Epidermal melanocyte (primary cell): ENCODE measurements around the gene MRGPRX3.
A peak's percentile ranks its signal among the peaks of the same experiment; 100 is the strongest.
"Not testable (repeated sequence)": the region's sequence is repeated elsewhere in the genome, so short reads cannot be mapped to it uniquely, and the experiment has no call there.

Source experiments
- DNase-seq: peaks from one replicate; pipeline ENCODE4 v3.0.0; 2011; ENCODE audit warnings: low spot score; ENCODE audit not compliant: insufficient read length

The MRGPRX3 gene

DNA sequence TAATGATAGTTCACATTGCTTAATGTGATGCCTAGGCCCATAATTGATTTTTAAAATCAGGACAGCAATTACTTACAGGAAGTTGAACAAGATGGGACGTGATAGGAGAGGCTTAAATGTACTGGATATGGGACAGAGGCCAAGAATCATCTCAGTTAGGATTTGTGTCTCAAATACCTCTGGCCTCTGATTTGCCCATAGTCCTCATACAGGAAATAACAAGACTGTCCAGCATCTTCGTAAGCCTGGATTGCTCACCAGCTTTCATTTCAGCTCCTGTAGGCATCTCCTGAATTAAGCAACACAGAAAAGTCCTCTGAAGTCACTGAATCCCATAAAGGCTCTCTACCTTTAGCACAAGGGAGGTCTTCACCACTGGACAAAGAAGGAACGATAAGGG, at the start of gene MRGPRX3:
Gene MRGPRX3 (plus strand): TSS at position 231 of the 400 bp plus-strand sequence. CDS start 4,632 bp downstream, outside the sequence.
- no peak for DNase-seq

DNA sequence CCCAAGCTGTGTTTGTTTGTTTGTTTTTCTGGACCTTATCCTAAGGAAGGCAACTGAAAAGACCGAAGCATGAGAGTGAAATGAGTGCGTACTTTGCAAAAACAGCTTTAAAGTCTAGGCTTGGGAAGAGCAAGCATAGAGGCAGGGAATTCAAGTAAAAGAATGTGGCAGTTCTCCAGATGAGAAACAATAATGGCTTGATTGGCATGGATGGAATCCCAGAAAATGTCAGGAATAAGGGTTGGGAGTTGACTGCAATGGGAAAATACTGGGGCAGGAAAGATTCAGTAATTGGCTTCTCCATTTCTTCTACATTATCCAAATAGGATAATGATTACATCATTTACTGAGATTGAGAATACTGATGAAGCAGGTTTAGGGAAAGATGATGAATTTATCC, 44.0 kb upstream of the MRGPRX3 start:
- DNase-seq, result no peak

DNA sequence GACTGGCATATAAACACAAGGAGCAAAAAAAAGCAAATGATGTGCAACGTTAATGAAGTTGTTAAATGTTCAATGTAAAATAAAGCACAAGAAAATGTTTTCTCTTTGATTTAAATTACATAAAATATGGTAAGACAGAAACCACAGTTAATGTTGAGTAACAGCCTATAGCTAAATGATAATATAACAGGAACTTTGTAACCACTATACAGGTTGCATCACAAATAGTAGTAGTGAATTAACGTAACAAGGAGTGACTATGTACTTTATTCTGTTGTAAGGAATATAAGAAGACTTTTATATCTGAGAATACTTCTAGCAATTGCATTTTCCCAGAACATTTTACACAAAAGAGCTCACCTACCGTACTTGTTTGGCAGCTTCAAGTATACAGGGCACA, 43.4 kb upstream of the MRGPRX3 start:
- DNase-seq, result no peak

DNA sequence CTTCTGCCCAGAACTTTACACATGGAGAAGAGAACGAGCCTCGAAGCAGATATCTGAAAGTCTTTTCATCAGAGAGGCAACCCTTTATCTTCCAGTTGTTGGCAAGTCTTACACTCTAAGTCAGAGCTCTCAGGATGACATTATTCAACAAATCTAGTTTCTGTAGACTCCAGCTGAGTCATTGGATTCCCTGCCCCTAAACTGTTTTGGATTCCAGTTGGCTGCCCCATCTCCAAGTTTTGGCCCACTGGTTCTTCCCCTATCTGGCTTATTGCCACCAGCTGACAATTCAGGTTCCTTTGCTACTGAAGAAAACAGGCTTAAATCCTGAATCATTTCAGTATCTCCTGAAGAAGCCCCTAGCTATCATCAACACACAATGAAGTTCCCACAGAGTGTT, 40.6 kb upstream of the MRGPRX3 start:
- no peak for DNase-seq

DNA sequence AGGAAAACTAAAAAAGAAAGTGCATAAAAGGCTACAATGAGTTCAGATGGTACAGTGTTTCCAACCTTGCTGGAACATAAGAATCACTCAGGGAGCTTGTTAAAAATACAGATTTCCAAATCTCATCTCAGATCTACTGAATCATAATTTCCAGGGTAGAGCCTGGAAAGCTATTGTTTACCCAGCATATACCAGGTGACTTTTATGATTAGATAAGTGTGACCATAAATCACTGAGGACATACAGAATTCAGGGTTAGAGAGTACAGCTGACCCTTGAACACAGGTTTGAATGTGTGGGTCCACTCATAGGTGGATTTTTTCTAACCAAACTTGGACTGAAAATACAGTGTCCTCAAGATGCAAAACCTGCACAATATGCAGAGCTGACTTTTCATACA, 38.4 kb upstream of the MRGPRX3 start:
- DNase-seq, result no peak

DNA sequence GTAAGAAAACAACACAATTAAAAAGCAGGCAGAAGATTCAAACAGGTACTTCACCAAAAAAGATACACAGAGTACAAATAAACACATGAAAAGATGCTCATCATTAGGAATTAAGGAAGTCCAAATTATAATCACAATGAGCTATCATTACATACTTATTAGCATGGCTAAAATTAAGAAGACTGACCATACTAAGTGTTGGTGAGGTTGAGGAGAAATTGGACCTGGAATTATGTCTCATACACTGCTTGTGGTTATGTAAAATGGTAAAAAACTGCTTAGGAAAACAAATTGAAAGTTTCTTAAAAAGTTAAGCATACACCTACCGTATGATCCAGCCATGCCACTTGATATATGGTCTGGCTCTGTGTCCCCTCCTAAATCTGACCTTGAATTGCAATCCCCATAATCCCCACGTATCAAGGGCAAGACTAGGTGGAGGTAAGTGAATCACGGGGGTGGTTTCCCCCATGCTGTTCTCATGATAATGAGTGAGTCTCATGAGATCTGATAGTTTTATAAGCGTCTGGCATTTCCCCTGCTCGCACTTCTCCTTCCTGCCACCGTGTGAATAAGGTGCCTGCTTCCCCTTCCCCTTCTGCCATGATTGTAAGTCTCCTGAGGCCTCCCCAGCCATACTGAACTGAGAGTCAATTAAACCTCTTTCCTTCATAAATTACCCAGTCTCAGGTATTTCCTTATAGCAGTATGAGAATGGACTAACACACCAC, 31.3 kb upstream of the MRGPRX3 start:
- DNase-seq, result no peak

DNA sequence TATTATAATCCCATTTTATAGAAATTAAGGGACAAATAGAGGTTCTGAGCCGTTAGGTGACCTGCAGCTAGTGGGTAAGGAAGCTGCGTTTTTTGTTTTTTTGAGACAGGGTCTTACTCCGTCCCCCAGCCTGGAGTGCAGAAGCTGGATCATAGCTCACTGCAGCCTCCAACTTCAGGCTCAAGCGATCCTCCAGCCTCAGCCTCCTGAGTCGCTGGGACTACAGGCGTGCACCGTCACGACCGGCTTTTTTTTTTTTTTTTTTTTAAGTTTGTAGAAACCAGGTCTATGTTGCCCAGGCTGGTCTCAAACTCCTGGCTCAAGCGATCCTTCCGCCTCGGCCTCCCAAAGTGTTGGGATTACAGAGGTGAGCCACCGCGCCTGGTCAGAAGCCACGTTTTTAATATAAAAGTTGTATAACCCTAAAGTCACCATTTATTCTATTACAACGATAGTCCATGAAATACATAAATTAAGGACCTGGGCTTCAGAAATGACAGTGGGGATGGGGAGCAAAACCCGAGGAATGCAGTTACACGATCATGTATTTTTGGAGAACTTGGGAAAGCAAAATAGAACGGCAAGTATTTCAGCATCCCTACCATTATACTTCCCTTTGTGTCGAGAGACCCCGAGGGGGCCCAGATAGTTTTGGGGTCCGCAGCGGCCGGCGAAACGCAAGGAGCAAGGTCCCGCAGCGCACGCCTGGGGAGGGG, 27.1 kb upstream of the MRGPRX3 start:
- DNase-seq, result no peak

DNA sequence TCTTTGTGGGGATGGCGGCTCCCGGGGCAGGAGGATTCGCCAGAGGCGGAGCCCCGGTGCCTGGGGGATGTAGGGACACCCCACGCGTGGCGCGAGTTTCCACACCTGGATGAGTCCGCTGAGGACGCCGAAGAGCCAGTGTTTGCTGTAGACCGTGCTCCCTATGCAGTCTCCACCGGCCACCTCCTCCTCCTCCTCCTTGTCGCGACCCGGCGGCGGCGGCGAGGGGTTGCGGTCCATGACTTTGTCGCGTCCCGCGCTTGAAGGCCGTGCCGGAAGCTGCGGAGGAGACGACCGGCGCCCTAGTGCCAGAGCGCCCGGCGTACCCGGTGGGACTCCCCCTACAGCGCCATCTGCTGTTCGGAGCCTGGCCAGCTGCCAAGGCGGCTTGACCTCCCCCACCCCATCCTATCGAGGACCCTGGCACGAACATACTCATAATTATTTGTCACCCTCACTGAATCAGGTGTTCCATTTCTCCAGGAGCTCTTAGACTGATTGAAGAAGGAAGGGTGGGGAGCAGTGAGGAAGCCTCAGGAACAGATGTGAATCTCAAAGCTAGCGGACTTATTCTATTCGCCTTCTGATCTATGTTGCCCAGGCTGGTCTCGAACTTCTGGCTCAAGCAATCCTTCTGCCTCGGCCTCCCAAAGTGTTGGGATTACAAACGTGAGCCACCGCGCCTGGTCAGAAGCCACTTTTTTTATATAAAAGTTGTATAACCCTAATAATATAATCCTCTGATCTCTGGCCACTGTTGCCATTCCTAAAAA, 26.4 kb upstream of the MRGPRX3 start, which contains the start of gene SAAL1:
Gene SAAL1 (minus strand): TSS at position 281 of the 773 bp plus-strand sequence. CDS start 41 bp downstream, at position 240.
- DNase-seq, result peak; percentile 89

DNA sequence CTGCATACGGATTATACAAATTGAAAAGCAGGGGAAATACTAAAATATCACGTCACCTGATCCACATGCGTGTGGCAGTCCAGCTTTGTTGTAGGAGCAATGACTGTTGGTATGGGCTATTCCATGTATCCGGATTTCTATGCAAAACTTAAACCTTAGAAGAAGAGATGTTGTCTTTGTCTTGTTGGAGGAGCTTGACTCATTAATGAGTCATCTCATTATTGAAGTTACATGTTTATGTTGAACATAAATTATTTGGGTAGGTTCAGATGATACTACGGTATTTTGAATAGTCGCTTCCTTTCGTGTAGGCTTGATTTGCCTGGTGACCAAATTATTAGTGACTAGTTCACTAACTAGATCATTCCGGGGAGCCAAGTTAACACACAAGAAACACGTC, 25.7 kb upstream of the MRGPRX3 start:
- no peak for DNase-seq

DNA sequence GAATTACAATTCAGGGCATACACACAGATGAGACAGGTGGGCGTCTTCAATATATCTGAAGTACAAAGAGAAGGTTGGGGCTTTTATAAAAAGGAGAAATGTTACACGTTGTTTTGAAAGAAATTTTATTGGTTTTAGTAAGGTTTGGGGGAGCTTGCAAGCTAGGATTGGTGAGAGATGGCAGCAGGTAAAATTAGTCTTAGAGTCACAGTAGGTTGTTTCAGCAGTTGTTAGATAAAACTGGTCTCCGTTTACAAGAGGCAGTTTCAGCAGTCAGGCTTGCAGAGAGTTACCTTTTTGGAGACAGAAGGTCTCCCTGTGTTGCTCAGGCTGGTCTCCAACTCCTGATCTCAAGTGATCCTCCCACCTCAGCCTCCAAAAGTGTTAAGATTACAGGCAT, 24.1 kb upstream of the MRGPRX3 start:
- no peak for DNase-seq

DNA sequence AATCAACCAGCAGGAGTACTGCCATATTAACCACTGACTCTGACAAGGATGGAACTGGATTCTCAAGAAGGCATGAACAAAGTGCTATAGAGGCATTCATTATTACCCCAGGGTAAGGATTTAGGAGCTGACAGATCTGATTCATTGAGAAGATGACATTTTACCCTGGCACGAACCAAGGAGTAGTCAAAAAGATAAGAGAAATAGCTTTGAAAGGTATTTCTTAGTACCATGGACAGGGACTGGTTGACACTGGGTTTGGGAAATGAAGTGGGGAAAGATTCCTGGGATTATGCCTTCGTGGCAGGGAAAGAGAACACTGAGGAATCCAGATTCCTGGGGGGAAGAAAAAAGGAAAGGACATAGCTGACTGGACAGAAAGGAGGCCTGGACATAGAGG, 21.4 kb upstream of the MRGPRX3 start:
- DNase-seq, result no peak

DNA sequence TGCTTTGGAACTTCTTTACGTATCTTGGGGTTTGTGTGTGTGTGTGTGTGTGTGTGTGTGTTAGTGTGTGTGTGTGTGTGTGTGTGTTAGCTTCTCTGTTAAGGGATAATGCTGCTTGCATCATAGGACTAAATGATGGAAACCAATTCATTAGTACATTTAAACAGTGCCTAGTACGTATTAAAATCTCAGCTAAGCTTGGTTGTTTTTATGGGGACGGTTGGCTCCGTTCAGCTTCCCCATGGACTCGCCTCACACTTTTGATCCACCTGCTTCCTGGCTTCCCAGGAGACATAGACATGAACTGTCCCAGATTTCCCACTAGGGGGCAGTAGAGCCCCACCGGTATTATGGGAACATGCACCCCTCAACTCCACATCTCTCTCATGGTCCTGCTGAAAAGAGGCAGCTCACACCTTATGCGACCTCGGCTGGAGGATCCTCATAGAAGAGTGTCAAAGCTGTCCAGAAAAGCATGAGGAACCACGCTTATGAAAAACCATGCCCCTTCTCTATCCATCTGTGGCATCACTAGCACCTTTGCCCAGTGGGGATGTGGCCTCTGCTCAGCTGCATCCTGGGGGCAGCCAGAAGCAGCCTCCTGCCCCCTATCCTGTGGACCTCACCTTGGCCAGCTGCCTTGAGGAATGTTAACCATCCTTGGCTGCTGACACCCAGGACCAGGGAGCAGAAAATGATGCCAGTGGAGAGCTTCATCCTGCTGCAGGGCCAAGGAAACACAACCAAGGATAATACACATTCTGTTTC, 16.8 kb upstream of the MRGPRX3 start:
- peak; percentile 71 for DNase-seq

DNA sequence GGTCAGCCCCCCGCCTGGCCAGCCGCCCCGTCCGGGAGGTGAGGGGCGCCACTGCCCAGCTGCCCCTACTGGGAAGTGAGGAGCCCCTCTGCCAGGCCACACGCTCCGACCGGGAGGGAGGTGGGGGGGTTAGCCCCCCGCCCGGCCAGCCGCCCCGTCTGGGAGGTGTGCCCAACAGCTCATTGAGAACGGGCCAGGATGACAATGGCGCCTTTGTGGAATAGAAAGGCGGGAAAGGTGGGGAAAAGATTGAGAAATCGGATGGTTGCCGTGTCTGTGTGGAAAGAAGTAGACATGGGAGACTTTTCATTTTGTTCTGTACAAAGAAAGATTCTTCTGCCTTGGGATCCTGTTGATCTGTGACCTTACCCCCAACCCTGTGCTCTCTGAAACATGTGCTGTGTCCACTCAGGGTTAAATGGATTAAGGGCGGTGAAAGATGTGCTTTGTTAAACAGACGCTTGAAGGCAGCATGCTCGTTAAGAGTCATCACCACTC, 11.0 kb upstream of the MRGPRX3 start:
- not testable (repeated sequence) for DNase-seq

DNA sequence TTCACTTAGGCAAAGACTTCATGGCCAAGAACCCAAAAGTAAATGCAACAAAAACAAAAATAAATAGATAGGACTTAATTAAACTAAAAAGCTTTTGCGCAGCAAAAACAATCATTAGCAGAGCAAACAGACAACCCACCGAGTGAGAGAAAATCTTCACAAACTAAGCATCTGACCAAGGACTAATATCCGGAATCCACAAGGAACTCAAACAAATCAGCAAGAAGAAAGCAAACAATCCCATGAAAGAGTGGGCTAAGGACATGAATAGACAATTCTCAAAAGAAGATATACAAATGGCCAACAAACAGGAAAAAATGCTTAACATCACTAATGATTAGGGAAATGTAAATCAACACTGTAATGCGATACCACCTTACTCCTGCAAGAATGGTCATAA, 1.3 kb upstream of the MRGPRX3 start:
- not testable (repeated sequence) for DNase-seq

DNA sequence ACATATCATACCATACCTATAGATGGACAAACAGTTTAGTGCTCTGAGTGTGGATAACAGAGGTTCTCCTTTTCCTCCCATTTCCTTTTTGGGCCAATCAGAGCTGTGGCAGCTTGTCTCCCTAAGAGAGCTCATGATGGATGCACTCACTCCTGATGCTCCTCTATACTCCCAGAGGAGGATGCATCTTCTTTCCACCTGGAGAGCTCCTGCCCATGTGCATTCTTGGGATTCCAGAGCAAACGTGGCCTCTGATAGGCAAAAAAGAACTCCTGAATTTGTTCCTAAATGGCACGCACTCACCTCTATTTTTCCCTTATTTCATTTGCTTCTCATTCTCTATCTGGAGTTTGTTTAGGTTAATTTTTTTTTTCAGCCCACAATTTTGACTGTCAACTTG, 2.9 kb downstream of the MRGPRX3 start:
- no peak for DNase-seq

DNA sequence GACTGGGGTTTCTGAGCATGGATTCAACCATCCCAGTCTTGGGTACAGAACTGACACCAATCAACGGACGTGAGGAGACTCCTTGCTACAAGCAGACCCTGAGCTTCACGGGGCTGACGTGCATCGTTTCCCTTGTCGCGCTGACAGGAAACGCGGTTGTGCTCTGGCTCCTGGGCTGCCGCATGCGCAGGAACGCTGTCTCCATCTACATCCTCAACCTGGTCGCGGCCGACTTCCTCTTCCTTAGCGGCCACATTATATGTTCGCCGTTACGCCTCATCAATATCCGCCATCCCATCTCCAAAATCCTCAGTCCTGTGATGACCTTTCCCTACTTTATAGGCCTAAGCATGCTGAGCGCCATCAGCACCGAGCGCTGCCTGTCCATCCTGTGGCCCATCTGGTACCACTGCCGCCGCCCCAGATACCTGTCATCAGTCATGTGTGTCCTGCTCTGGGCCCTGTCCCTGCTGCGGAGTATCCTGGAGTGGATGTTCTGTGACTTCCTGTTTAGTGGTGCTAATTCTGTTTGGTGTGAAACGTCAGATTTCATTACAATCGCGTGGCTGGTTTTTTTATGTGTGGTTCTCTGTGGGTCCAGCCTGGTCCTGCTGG, 4.9 kb downstream of the MRGPRX3 start:
- DNase-seq, result no peak

DNA sequence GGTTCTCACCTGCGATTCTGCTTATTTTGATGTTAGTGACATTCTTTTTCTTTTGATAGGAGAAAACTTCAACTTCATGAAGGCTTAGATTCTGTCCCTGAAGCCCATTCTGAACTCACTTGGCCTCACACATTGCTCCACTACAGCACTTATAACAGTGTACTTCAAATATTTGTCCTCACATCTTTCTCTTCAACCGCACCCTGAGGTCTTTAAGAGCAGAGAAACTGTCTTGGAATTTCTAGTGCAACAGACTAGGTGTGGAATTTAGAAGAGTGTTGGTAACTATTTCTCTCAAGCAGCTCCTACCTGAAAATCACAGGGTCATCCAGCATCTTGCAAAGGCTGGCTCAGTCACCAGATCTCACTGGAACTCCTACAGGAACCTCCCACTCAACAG, 7.8 kb downstream of the MRGPRX3 start:
- DNase-seq, result no peak

DNA sequence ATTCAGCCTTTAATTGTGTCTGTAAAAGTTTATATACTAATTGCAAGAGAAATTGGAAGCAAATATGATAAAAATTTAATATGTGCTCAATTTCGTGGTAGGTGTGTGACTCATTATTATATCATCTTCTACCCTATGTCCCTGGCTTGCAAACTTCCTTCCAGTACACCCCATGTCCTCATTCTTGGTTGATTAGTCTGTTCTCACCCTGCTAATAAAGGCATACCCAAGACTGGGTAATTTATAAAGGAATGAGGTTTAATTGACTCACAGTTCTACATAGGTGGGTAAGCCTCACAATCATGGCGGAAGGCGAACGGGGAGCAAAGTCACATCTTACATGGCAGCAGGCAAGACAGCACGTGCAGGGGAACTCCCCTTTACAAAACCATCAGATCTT, 11.9 kb downstream of the MRGPRX3 start:
- no peak for DNase-seq

DNA sequence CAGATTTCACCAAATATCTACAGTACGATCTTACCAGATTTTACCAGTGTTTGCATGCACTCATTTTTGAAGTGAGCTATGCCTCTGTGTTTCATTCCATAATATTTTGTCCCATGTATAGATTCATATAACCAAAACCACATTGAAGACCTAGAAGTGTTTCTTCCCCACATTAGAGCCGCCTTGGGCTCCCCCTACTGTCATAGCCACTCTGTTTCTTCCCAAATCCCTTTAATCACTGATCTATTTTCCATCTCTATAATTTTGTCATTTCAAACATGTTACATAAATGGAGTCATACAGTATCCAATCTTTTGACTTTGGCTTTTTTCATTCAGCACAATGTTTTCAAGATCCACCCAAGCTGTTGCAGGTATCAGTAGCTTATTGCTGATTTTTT, 12.7 kb downstream of the MRGPRX3 start:
- no peak for DNase-seq

DNA sequence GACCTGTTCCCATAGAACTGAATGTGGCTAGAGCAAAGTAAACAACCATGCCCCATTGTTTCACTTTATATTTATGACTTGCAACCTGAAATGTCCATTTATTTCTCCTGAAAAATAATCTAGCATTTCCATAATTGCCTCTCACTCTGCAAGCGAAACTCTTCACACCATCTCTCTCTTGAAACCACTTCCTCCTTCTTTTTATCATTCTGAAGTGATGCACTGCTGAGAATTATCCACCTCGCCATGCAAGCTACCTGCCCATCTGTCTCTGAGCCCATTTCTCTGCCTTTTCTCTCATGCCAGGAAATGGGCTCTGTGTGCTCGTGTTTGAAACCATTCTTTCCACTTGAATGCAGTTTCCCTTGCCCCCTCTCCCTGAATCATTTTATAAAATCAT, 13.5 kb downstream of the MRGPRX3 start:
- no peak for DNase-seq

DNA sequence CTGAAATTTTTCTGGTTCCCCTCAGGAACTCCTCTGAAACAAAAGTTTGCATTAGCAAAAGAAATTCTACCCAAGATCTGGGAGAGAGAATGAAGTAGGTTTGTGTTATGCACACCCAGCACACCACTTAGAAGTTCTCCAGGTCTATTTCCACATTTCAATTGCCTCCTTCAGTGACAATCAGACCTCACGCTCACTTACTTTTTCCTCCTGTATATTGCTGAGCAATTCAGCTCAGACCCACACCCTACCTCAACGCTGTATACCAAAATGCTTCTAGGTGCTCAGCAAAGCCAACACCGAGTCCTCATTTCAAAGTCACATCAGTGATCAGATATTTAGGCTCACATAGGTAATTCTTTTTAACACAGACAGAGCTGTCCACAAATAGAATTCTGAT, 19.2 kb downstream of the MRGPRX3 start:
- no peak for DNase-seq
